Gastrocnemius medialis (tissue), 4 donors: ENCODE results near the gene DPP8.

ENCODE experiments used
- CTCF ChIP-seq, 5 experiments: fragments of 450-650 bp in 3 of 5; fragments of 200-600 bp in 2 of 5; sonication (generic) in 2 of 5; IDR thresholded peaks in 4 of 5; conservative IDR thresholded peaks in 1 of 5; 1 replicate in 4 of 5; 2 replicates in 1 of 5; pipeline ENCODE4 v1.5.1; 2016 to 2019; ENCODE audit warnings: antibody characterized with exemption in 5 of 5, mild to moderate bottlenecking in 3 of 5, moderate library complexity in 3 of 5
- POLR2A ChIP-seq, 2 donors: fragments of 450-650 bp; IDR thresholded peaks; one replicate each; pipeline ENCODE4 v1.6.1; 2017; ENCODE audit warnings: antibody characterized with exemption in 2 of 2, mild to moderate bottlenecking in 2 of 2, moderate library complexity in 2 of 2

DNA sequence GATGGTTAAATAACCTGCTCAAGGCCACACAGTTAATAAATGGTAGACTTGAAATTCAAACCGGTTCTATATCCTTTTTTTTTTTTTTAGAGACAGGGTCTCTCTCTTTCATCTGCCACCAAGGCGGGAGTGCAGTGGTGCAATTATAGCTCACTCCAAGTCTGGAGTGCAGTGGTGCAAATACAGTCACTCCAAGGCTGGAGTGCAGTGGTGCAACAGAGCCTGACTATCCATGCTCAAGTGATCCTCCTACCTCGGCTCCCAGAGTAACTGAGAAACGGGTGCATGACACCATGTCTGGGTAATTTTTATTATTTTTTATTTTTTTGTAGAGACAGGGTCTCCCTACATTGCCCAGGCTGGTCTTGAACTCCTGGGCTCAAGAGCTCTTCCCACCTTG, 23.4 kb downstream of the DPP8 start:
- no peak for TF ChIP-seq CTCF (IDR thresholded peaks at IDR 0.05 in 4 of 5, conservative IDR thresholded peaks at IDR 0.05 in 1 of 5)
- TF ChIP-seq POLR2A (IDR thresholded peaks at IDR 0.05), result no peak
